A549 (cell line): Measurements from ENCODE around the gene COL17A1. TPM values are rescaled to one million over a fixed set of nuclear protein-coding genes. Genes with fewer than 3 reads are reported as not detected.

Experiments used
- ATAC-seq, 2 experiments: fragments of 200-7000 bp in 1 of 2; fragments of >200 bp in 1 of 2; cut with Nextera tagmentation in 1 of 2; cut with Tn5 transposase in 1 of 2; 3 replicates each; pipeline versions ENCODE4 v1.8.0 to v1.9.1; 2018 to 2020; ENCODE audit warnings: mild to moderate bottlenecking in 1 of 2, moderate library complexity in 1 of 2
- CTCF ChIA-PET: fragments of 300-600 bp; sonication (Branson Sonifier 250); formaldehyde crosslinking; extraction: SDS; loops from one replicate; lab custom pipeline; 2021; ENCODE audit warnings: antibody characterized with exemption, inconsistent platforms; lab: Yijun Ruan, JAX
- POLR2A ChIA-PET: fragments of 350-600 bp; formaldehyde crosslinking; extraction: SDS; loops from one replicate; lab custom pipeline; 2021; ENCODE audit warnings: antibody characterized with exemption, inconsistent platforms; lab: Yijun Ruan, JAX
- DNase-seq, 2 experiments: peaks; one replicate each; pipeline versions ENCODE4 v3.0.0 to v3.0.0-alpha.2; 2011 to 2016; ENCODE audit warnings: low read depth in 1 of 2, low spot score in 1 of 2
- FAIRE-seq: peaks from 2 replicates; lab custom pipeline; 2011; peaks lifted over from hg19 to GRCh38; lab: Jason Lieb, UNC
- H3K27ac ChIP-seq, 2 experiments: fragments of >200 bp; sonication (Bioruptor Twin); formaldehyde crosslinking; 3 replicates each; pipeline ENCODE4 v1.5.1; 2016 to 2017
- H3K4me1 ChIP-seq: fragments of >200 bp; sonication (Bioruptor Twin); formaldehyde crosslinking; 3 replicates; pipeline ENCODE4 v1.6.1; 2016
- H3K4me2 ChIP-seq: fragments of >200 bp; sonication (Bioruptor Twin); formaldehyde crosslinking; 3 replicates; pipeline ENCODE4 v1.6.1; 2016
- H3K4me3 ChIP-seq: fragments of >200 bp; sonication (Bioruptor Twin); formaldehyde crosslinking; 3 replicates; pipeline ENCODE4 v1.5.1; 2016
- H3K9me3 ChIP-seq: fragments of >200 bp; sonication (Bioruptor Twin); formaldehyde crosslinking; 3 replicates; pipeline ENCODE4 v1.6.1; 2016
- BHLHE40 ChIP-seq: IDR thresholded peaks from 2 replicates; pipeline ENCODE4 v1.6.1; 2012; ENCODE audit warnings: low read depth, low read length, inconsistent platforms
- CBX2 ChIP-seq: fragments of 200-600 bp; sonication (generic); IDR thresholded peaks from 2 replicates; pipeline ENCODE4 v1.6.1; 2016; ENCODE audit warnings: low read depth, mild to moderate bottlenecking, borderline replicate concordance
- CHD2 ChIP-seq: fragments of 150-350 bp; IDR thresholded peaks from 2 replicates; pipeline ENCODE4 v1.6.1; 2014; ENCODE audit warnings: low read length; ENCODE audit not compliant: partially characterized antibody
- EHF ChIP-seq: fragments of 250-450 bp; sonication (Bioruptor Pico); IDR thresholded peaks from 2 replicates; pipeline ENCODE4 v1.5.0; 2020; ENCODE audit warnings: mild to moderate bottlenecking
- EP300 ChIP-seq, 2 experiments: fragments of >200 bp; sonication (Bioruptor Twin); formaldehyde crosslinking; IDR thresholded peaks; 2 replicates in 1 of 2; 3 replicates in 1 of 2; pipeline ENCODE4 v1.6.1; 2016 to 2017
- GATA3 ChIP-seq: IDR thresholded peaks from 2 replicates; pipeline ENCODE4 v1.6.1; 2012; ENCODE audit warnings: borderline replicate concordance
- HDAC2 ChIP-seq: fragments of 200-600 bp; sonication (generic); IDR thresholded peaks from 2 replicates; pipeline ENCODE4 v1.6.1; 2016
- HEYL ChIP-seq: fragments of 250-450 bp; sonication (Bioruptor Pico); IDR thresholded peaks from 2 replicates; pipeline ENCODE4 v1.8.0; 2021; ENCODE audit warnings: mild to moderate bottlenecking, moderate library complexity
- JUN ChIP-seq, 2 experiments: fragments of >200 bp; sonication (Bioruptor Twin); formaldehyde crosslinking; IDR thresholded peaks; 2 replicates in 1 of 2; 3 replicates in 1 of 2; pipeline ENCODE4 v1.6.1; 2016 to 2017
- JUNB ChIP-seq: fragments of >200 bp; sonication (Bioruptor Twin); formaldehyde crosslinking; IDR thresholded peaks from 2 replicates; pipeline ENCODE4 v1.6.1; 2016
- KDM1A ChIP-seq: fragments of 200-600 bp; sonication (generic); IDR thresholded peaks from 2 replicates; pipeline ENCODE4 v1.6.1; 2016; ENCODE audit warnings: low read depth, mild to moderate bottlenecking
- KDM5A ChIP-seq: fragments of 200-600 bp; sonication (generic); IDR thresholded peaks from 2 replicates; pipeline ENCODE4 v1.6.1; 2016; ENCODE audit warnings: antibody characterized with exemption, mild to moderate bottlenecking
- MAFK ChIP-seq: fragments of 450-650 bp; IDR thresholded peaks from 2 replicates; pipeline ENCODE4 v1.6.1; 2014; ENCODE audit not compliant: partially characterized antibody
- MAZ ChIP-seq: fragments of 150-350 bp; IDR thresholded peaks from 2 replicates; pipeline ENCODE4 v1.6.1; 2014; ENCODE audit warnings: antibody characterized with exemption, low read depth, low read length, borderline replicate concordance
- MYC ChIP-seq: IDR thresholded peaks from 2 replicates; pipeline ENCODE4 v1.6.1; 2012; ENCODE audit warnings: mild to moderate bottlenecking, inconsistent platforms, low read length, improper control_type of control experiment, borderline replicate concordance
- NFE2L2 ChIP-seq: fragments of 150-350 bp; conservative IDR thresholded peaks from 2 replicates; pipeline ENCODE4 v1.6.1; 2014; ENCODE audit warnings: low read length
- NR3C1 ChIP-seq: fragments of >200 bp; sonication (Bioruptor Twin); formaldehyde crosslinking; IDR thresholded peaks from 3 replicates; pipeline ENCODE4 v1.6.1; 2017
- PHF8 ChIP-seq: fragments of 200-600 bp; sonication (generic); IDR thresholded peaks from 2 replicates; pipeline ENCODE4 v1.6.1; 2016; ENCODE audit warnings: low read depth, mild to moderate bottlenecking, antibody characterized with exemption, moderate library complexity, borderline replicate concordance
- RNF2 ChIP-seq: fragments of 200-600 bp; sonication (generic); IDR thresholded peaks from 2 replicates; pipeline ENCODE4 v1.6.1; 2016; ENCODE audit warnings: low read depth, mild to moderate bottlenecking, antibody characterized with exemption, moderate library complexity, borderline replicate concordance
- TFCP2L1 ChIP-seq: fragments of 250-450 bp; sonication (Bioruptor Pico); IDR thresholded peaks from 2 replicates; pipeline ENCODE4 v1.5.0; 2021; ENCODE audit warnings: mild to moderate bottlenecking
- TP53 ChIP-seq: fragments of 250-450 bp; sonication (Bioruptor Pico); IDR thresholded peaks from 2 replicates; pipeline ENCODE4 v1.5.0; 2021; ENCODE audit warnings: mild to moderate bottlenecking, moderate library complexity
- ZSCAN20 ChIP-seq: fragments of 250-450 bp; sonication (Bioruptor Pico); IDR thresholded peaks from 2 replicates; pipeline ENCODE4 v1.8.0; 2022; ENCODE audit warnings: mild to moderate bottlenecking, moderate library complexity
- whole genome bisulfite sequencing: methylation state at CpG from one replicate; pipeline ENCODE4 v1.1.6; 2017; ENCODE audit errors: missing lambda C conversion rate; 5-methylcytosine and 5-hydroxymethylcytosine counted together
- polyA plus RNA-seq, 4 experiments: library from polyadenylated mRNA; depleted of rRNA in 3 of 4; stranded (reverse); fragments of >200 nt; fragmentation: RNase III in 1 of 4; extraction: RNeasy Plus Mini Kit Qiagen cat#74134 plus additional on column Dnase treatment in 1 of 4; gene quantifications; 2 replicates in 3 of 4; 3 replicates in 1 of 4; pipeline ENCODE4 v1.2.3, GENCODE V29; 2011 to 2017
- TF ChIP-seq, protein P1 (sequence below): IDR thresholded peaks from 2 replicates; pipeline ENCODE4 v1.6.1; 2012
- TF ChIP-seq, protein P2 (sequence below): IDR thresholded peaks from 2 replicates; pipeline ENCODE4 v1.6.1; 2012
- TF ChIP-seq, protein P3 (sequence below): fragments of 450-650 bp; IDR thresholded peaks from 2 replicates; pipeline ENCODE4 v1.6.1; 2014; ENCODE audit warnings: antibody characterized with exemption
- TF ChIP-seq, protein P4 (sequence below): fragments of 250-450 bp; sonication (Bioruptor Pico); IDR thresholded peaks from 2 replicates; pipeline ENCODE4 v1.5.0; 2020; ENCODE audit warnings: low read depth, mild to moderate bottlenecking, moderate library complexity

COL17A1 gene
- polyA plus RNA-seq, 2 of the 4 experiments (the other 2 are of a cell fraction): 1.3 to 1.6 TPM

DNA sequence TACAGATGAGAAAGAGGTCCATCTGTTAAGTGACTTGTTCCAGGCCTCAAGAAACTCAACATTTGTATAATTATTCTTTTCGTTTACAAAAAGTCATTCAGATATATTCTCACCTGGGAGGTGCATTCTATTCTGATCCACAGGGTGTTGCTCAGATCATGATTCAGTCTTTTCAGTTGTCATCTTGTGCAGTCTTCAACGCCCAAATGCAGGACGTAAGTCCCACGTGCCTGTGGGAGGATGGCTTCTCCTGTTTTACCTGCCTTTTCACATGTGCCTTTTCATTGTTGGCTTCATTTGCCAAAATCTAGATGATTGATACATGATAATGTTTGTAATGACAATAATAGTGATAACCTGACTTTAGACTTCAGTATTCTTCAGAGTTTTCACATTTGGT, 72.2 kb downstream of the COL17A1 start:
- TF ChIP-seq JUNB (no peak), PHF8 (no peak), MAFK (no peak)
- TF ChIP-seq, protein P1, sequence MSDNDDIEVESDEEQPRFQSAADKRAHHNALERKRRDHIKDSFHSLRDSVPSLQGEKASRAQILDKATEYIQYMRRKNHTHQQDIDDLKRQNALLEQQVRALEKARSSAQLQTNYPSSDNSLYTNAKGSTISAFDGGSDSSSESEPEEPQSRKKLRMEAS: no peak
- TF ChIP-seq, protein P2, sequence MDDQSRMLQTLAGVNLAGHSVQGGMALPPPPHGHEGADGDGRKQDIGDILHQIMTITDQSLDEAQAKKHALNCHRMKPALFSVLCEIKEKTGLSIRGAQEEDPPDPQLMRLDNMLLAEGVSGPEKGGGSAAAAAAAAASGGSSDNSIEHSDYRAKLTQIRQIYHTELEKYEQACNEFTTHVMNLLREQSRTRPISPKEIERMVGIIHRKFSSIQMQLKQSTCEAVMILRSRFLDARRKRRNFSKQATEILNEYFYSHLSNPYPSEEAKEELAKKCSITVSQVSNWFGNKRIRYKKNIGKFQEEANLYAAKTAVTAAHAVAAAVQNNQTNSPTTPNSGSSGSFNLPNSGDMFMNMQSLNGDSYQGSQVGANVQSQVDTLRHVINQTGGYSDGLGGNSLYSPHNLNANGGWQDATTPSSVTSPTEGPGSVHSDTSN: no peak
- TF ChIP-seq, protein P3, sequence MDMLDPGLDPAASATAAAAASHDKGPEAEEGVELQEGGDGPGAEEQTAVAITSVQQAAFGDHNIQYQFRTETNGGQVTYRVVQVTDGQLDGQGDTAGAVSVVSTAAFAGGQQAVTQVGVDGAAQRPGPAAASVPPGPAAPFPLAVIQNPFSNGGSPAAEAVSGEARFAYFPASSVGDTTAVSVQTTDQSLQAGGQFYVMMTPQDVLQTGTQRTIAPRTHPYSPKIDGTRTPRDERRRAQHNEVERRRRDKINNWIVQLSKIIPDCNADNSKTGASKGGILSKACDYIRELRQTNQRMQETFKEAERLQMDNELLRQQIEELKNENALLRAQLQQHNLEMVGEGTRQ: no peak
- TF ChIP-seq, all 56 proteins: peak for 0
- POLR2A ChIA-PET: no interaction called here
- CTCF ChIA-PET: no interaction called here
- Histone ChIP-seq H3K27ac (no peak overlapping the region), H3K4me2 (no peak overlapping the region), H3K9me3 (no peaks in the 10 kb centered on the region), H3K4me3 (no peak overlapping the region), H3K4me1 (peaks cover 13% of the 10 kb centered on the region)
- 93% methylated on average over 4 of the region's 4 CpGs for WGBS
- no peak for ATAC-seq
- FAIRE-seq: no peak
- DNase-seq: no peak

DNA sequence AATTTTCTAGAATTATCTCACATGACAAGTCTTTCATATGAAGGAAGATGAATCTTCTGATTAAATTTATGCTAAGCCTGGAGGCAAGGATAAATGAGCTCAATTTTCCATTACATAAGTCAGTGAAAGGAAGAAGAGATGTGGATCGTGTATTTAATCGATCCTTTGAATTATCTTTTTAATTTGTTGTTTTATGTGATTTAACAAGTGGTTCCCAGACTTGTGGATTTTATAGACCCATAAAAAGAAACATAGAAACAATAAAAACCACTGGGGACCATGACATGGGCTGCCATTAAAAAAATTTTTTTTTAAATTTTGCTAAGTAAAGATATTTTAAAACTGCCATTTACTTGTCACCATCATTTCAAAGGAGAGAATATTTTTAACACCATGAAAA, 73.8 kb downstream of the COL17A1 start:
- no peak overlapping the region for H3K4me3 ChIP-seq
- H3K4me1 ChIP-seq: peaks cover 3% of the 10 kb centered on the region; the same call in 2 of the 3 replicates
- H3K4me2 ChIP-seq: no peak overlapping the region
- POLR2A ChIA-PET: no interaction called here
- no peak for DNase-seq
- no peak for FAIRE-seq
- 94% methylated on average over 2 of the region's 2 CpGs for WGBS
- ATAC-seq: no peak
- CTCF ChIA-PET: interaction anchor here (0.6 to 1.1 kb wide), 3 partner anchors 9 to 482 kb away, joined by 3 read pairs; no protein-coding TSS in a partner anchor
- no peaks in the 10 kb centered on the region for H3K9me3 ChIP-seq
- no peak for TF ChIP-seq ZSCAN20 (CRISPR knock-in tag)
- no peak for TF ChIP-seq NFE2L2
- H3K27ac ChIP-seq: no peak overlapping the region

DNA sequence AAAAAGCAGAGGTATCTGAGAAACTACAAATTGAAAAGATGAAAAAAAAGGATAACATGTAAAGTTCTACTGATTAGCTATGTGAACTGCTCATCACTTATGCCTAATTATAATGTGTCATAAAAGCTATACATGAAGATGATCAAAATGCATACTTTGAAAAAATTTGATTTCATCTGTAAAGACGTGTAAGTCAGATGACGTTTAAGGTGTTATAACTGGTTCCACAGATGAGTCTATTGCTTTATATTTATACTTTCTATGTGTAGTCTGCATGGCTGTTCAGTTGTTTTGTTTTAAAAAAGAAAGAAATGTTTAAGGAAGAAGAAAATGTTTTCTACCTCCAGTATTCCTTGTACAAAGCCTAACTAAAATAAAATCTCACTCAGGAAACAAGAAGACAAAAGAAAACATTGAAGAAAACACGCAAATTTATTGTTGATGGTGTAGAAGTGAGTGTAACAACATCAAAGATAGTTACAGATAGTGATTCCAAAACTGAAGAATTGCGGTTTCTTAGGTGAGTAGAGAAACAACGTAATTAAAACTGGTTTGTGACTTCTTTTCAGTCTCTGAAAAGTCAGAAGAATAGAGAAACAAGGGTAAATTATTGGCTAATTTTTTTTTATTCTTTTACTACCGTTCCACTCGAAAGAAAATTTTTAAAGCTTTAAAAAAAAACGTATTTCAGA, 80.4 kb downstream of the COL17A1 start:
- Histone ChIP-seq H3K27ac (no peak overlapping the region), H3K4me1 (no peaks in the 10 kb centered on the region), H3K4me2 (no peak overlapping the region), H3K9me3 (no peaks in the 10 kb centered on the region), H3K4me3 (no peak overlapping the region)
- CTCF ChIA-PET: interaction anchor here (1.1 kb wide), 1 partner anchor 41 kb away, joined by 3 read pairs; no protein-coding TSS in a partner anchor
- no peak for TF ChIP-seq EHF (CRISPR knock-in tag)
- TF ChIP-seq, protein P2: no peak
- TF ChIP-seq PHF8: no peak
- no peak for TF ChIP-seq KDM1A
- no peak for TF ChIP-seq RNF2
- TF ChIP-seq CHD2: no peak
- TF ChIP-seq KDM5A: no peak
- no peak for TF ChIP-seq MAZ
- no peak for TF ChIP-seq HDAC2
- TF ChIP-seq EP300 (IDR thresholded peaks at IDR 0.05): no peak
- no peak for TF ChIP-seq CBX2
- DNase-seq (no peak), ATAC-seq (no peak), FAIRE-seq (peak; percentile 49)
- WGBS: 84% methylated on average over 8 of the region's 8 CpGs
- POLR2A ChIA-PET: no interaction called here

DNA sequence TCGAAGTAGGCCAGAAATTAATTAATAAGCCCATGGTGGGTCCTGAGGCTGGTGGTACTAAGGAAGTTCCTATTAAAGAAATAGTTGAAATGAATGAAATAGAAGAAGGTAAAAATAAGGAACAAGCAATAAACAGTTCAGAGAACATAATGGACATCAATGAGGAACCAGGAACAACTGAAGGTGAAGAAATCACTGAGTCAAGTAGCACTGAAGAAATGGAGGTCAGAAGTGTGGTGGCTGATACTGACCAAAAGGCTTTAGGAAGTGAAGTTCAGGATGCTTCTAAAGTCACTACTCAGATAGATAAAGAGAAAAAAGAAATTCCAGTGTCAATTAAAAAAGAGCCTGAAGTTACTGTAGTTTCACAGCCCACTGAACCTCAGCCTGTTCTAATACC, 82.8 kb downstream of the COL17A1 start:
- Histone ChIP-seq H3K27ac (no peak overlapping the region), H3K4me3 (no peak overlapping the region), H3K4me2 (no peak overlapping the region), H3K9me3 (no peaks in the 10 kb centered on the region), H3K4me1 (no peaks in the 10 kb centered on the region)
- ChIA-PET POLR2A (no interaction called here), CTCF (interaction anchor here (1.0 kb wide), 1 partner anchor 115 kb away, joined by 6 read pairs; no protein-coding TSS in a partner anchor)
- ATAC-seq: no peak
- FAIRE-seq: no peak
- no peak for DNase-seq
- WGBS: 97% methylated on average over 1 of the region's 1 CpG
- TF ChIP-seq EP300 (IDR thresholded peaks at IDR 0.05) (no peak), BHLHE40 (no peak), CHD2 (no peak), JUNB (no peak), NR3C1 (no peak), HDAC2 (no peak), MYC (no peak), KDM1A (no peak), EHF (CRISPR knock-in tag) (no peak), TFCP2L1 (no peak), HEYL (CRISPR knock-in tag) (no peak), KDM5A (no peak), GATA3 (no peak), TP53 (CRISPR knock-in tag) (no peak), JUN (IDR thresholded peaks at IDR 0.05) (no peak)
- TF ChIP-seq, protein P4, sequence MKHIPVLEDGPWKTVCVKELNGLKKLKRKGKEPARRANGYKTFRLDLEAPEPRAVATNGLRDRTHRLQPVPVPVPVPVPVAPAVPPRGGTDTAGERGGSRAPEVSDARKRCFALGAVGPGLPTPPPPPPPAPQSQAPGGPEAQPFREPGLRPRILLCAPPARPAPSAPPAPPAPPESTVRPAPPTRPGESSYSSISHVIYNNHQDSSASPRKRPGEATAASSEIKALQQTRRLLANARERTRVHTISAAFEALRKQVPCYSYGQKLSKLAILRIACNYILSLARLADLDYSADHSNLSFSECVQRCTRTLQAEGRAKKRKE (CRISPR knock-in tag): no peak
